HUES64 (cell line): Measurements from ENCODE around the gene TBC1D17.

Source experiments
- H3K27ac ChIP-seq: 2 replicates; pipeline ENCODE4 v1.7.0; 2013; ENCODE audit warnings: low read depth, low read length, inconsistent platforms
- H3K27me3 ChIP-seq: 2 replicates; pipeline ENCODE4 v1.6.1; 2013; ENCODE audit warnings: mild to moderate bottlenecking, low read length; ENCODE audit not compliant: insufficient read depth
- H3K36me3 ChIP-seq: 2 replicates; pipeline ENCODE4 v1.6.1; 2013; ENCODE audit warnings: mild to moderate bottlenecking, low read length; ENCODE audit not compliant: insufficient read depth
- H3K4me1 ChIP-seq: 2 replicates; pipeline ENCODE4 v1.6.1; 2013; ENCODE audit warnings: mild to moderate bottlenecking, low read length, moderate library complexity; ENCODE audit not compliant: insufficient read depth
- H3K4me3 ChIP-seq: 2 replicates; pipeline ENCODE4 v1.5.1; 2013; ENCODE audit warnings: mild to moderate bottlenecking, low read length, moderate library complexity
- H3K9ac ChIP-seq: 2 replicates; pipeline ENCODE4 v1.6.1; 2013; ENCODE audit warnings: mild to moderate bottlenecking, low read depth, low read length
- H3K9me3 ChIP-seq: 2 replicates; pipeline ENCODE4 v1.6.1; 2013; ENCODE audit warnings: low read depth, low read length; ENCODE audit not compliant: insufficient read depth
- WGBS: fragments of 150-250, 120-280 bp; methylation state at CpG from one replicate; pipeline ENCODE4 v1.1.7; 2013; ENCODE audit warnings: missing lambda C conversion rate; 5-methylcytosine and 5-hydroxymethylcytosine counted together

Gene TBC1D17

GRCh38 chr19:49929121-49929610 is 51.7 kb downstream of the TBC1D17 start, which contains the start of the genes ATF5 and NUP62:
ATF5 (plus strand) TSS chr19:49929205; CDS start chr19:49930851, 1,646 bp downstream.
NUP62 (minus strand) TSS chr19:49929504; CDS start chr19:49909807, 19,697 bp downstream.
- Histone ChIP-seq H3K4me3 (peak within 1 kb of the TSS; percentile 95), H3K9ac (peak within 1 kb of the TSS; percentile 98), H3K27me3 (no peaks in the 10 kb centered on the region), H3K27ac (peak within 1 kb of the TSS; percentile 94), H3K36me3 (peaks cover 35% of the 10 kb centered on the region), H3K9me3 (no peaks in the 10 kb centered on the region), H3K4me1 (0 out of 2 replicates have a peak, but pooled peaks cover 7% of the 10 kb centered on the region)
- WGBS, result under 1% methylated on average over 48 of the region's 48 CpGs

- peak overlapping the region; percentile 95 for H3K4me3 ChIP-seq
- peak overlapping the region; percentile 98 for H3K9ac ChIP-seq
- peaks cover 28% of the 10 kb centered on the region for H3K36me3 ChIP-seq
- H3K4me1 ChIP-seq, result 0 out of 2 replicates have a peak, but pooled peaks cover 7% of the 10 kb centered on the region
- 3% methylated on average over 43 of the region's 43 CpGs for WGBS
- peak overlapping the region; percentile 94 for H3K27ac ChIP-seq
- no peaks in the 10 kb centered on the region for H3K27me3 ChIP-seq
- no peaks in the 10 kb centered on the region for H3K9me3 ChIP-seq
These were observed 52.3 kb downstream of the TBC1D17 start for GRCh38 chr19:49929611-49930482.

- Histone ChIP-seq H3K9me3 (no peaks in the 10 kb centered on the region), H3K36me3 (peaks cover 23% of the 10 kb centered on the region), H3K9ac (no peak overlapping the region), H3K27ac (no peak overlapping the region), H3K4me1 (0 out of 2 replicates have a peak, but pooled peaks cover 7% of the 10 kb centered on the region), H3K27me3 (no peaks in the 10 kb centered on the region), H3K4me3 (peak overlapping the region; percentile 95)
- WGBS, result 65% methylated on average over 15 of the region's 15 CpGs
These were observed 53.0 kb downstream of the TBC1D17 start for GRCh38 chr19:49930483-49931011.

GRCh38 chr19:49931293-49932040 is 54.0 kb downstream of the TBC1D17 start:
- H3K36me3 ChIP-seq, result peaks cover 15% of the 10 kb centered on the region
- H3K27ac ChIP-seq, result no peak overlapping the region
- H3K27me3 ChIP-seq, result no peaks in the 10 kb centered on the region
- no peak overlapping the region for H3K9ac ChIP-seq
- no peaks in the 10 kb centered on the region for H3K9me3 ChIP-seq
- WGBS, result 94% methylated on average over 7 of the region's 7 CpGs
- 0 out of 2 replicates have a peak, but pooled peaks cover 7% of the 10 kb centered on the region for H3K4me1 ChIP-seq
- no peak overlapping the region for H3K4me3 ChIP-seq

GRCh38 chr19:49932041-49932451 is 54.5 kb downstream of the TBC1D17 start:
- Histone ChIP-seq H3K27me3 (no peaks in the 10 kb centered on the region), H3K4me3 (no peak overlapping the region), H3K36me3 (peaks cover 9% of the 10 kb centered on the region), H3K4me1 (0 out of 2 replicates have a peak, but pooled peaks cover 7% of the 10 kb centered on the region), H3K9ac (no peak overlapping the region), H3K27ac (no peak overlapping the region), H3K9me3 (no peaks in the 10 kb centered on the region)
- 92% methylated on average over 5 of the region's 5 CpGs for WGBS

- 97% methylated on average over 25 of the region's 25 CpGs for WGBS
- Histone ChIP-seq H3K9ac (no peak overlapping the region), H3K27ac (no peak overlapping the region), H3K4me3 (no peak overlapping the region), H3K36me3 (peaks cover 2% of the 10 kb centered on the region), H3K27me3 (no peaks in the 10 kb centered on the region), H3K4me1 (0 out of 2 replicates have a peak, but pooled peaks cover 3% of the 10 kb centered on the region), H3K9me3 (no peaks in the 10 kb centered on the region)
These were observed 55.2 kb downstream of the TBC1D17 start for GRCh38 chr19:49932731-49933131.

- Histone ChIP-seq H3K36me3 (no peaks in the 10 kb centered on the region; the same call in 1 of the 2 replicates), H3K4me1 (no peaks in the 10 kb centered on the region), H3K27me3 (no peaks in the 10 kb centered on the region), H3K9ac (no peak overlapping the region), H3K9me3 (no peaks in the 10 kb centered on the region), H3K4me3 (no peak overlapping the region), H3K27ac (no peak overlapping the region)
- WGBS, result 89% methylated on average over 8 of the region's 8 CpGs
These were observed 56.1 kb downstream of the TBC1D17 start for GRCh38 chr19:49933643-49934042.

GRCh38 chr19:49936549-49936948 is 59.0 kb downstream of the TBC1D17 start:
- WGBS, result 84% methylated on average over 5 of the region's 5 CpGs
- H3K4me1 ChIP-seq, result no peaks in the 10 kb centered on the region

GRCh38 chr19:49937750-49938381 is 60.4 kb downstream of the TBC1D17 start:
- H3K27me3 ChIP-seq, result no peaks in the 10 kb centered on the region
- H3K27ac ChIP-seq, result no peak overlapping the region
- H3K9ac ChIP-seq, result no peak overlapping the region
- H3K36me3 ChIP-seq, result no peaks in the 10 kb centered on the region; the same call in 1 of the 2 replicates
- no peaks in the 10 kb centered on the region for H3K9me3 ChIP-seq
- 21% methylated on average over 35 of the region's 35 CpGs for WGBS
- no peaks in the 10 kb centered on the region for H3K4me1 ChIP-seq
- H3K4me3 ChIP-seq, result peak overlapping the region; percentile 30

More at GRCh38 chr19:49936549-49936948, 59.0 kb downstream of the TBC1D17 start:
- H3K4me3 ChIP-seq, result no peak overlapping the region
- H3K27me3 ChIP-seq, result no peaks in the 10 kb centered on the region
- H3K36me3 ChIP-seq, result no peaks in the 10 kb centered on the region; the same call in 1 of the 2 replicates
- H3K27ac ChIP-seq, result no peak overlapping the region
- H3K9ac ChIP-seq, result no peak overlapping the region
- no peaks in the 10 kb centered on the region for H3K9me3 ChIP-seq
